Gastroesophageal sphincter (tissue), 3 donors: ENCODE measurements around the gene EXOSC3.

ENCODE experiments used
- EP300 ChIP-seq: sonication (generic); formaldehyde crosslinking; IDR thresholded peaks from one replicate; pipeline ENCODE4 v1.6.1; 2017; ENCODE audit warnings: antibody characterized with exemption, mild to moderate bottlenecking
- POLR2AphosphoS5 ChIP-seq: sonication (generic); formaldehyde crosslinking; IDR thresholded peaks from one replicate; pipeline ENCODE4 v1.6.1; 2017; ENCODE audit warnings: antibody characterized with exemption
- TF ChIP-seq, protein P1 (sequence below), 4 experiments: fragments of 200-600 bp in 2 of 4; fragments of 450-650 bp in 2 of 4; sonication (generic) in 1 of 4; IDR thresholded peaks; one replicate each; pipeline ENCODE4 v1.5.1; 2017 to 2019; ENCODE audit warnings: antibody characterized with exemption in 4 of 4, mild to moderate bottlenecking in 2 of 4, moderate library complexity in 2 of 4

DNA sequence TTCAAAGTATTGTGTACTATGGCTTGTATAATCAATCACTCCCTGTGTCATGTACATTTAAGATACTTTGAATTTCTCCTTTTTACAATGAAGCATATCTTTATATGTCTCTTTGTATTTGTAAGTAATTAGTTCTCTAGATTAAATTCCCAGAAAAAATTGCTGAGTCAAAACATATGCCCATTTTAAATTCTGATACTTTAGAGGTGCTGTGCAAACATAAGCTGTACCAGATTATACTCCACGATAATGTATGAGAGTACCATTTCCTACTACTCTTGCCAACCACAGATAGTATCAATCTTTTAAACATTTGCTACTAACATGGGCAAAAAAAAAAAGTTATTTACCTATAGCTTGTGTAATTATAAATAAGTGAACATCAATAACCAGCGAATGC is 34.0 kb upstream of the EXOSC3 start:
- TF ChIP-seq POLR2AphosphoS5 (no peak), EP300 (no peak)
- TF ChIP-seq, protein P1, sequence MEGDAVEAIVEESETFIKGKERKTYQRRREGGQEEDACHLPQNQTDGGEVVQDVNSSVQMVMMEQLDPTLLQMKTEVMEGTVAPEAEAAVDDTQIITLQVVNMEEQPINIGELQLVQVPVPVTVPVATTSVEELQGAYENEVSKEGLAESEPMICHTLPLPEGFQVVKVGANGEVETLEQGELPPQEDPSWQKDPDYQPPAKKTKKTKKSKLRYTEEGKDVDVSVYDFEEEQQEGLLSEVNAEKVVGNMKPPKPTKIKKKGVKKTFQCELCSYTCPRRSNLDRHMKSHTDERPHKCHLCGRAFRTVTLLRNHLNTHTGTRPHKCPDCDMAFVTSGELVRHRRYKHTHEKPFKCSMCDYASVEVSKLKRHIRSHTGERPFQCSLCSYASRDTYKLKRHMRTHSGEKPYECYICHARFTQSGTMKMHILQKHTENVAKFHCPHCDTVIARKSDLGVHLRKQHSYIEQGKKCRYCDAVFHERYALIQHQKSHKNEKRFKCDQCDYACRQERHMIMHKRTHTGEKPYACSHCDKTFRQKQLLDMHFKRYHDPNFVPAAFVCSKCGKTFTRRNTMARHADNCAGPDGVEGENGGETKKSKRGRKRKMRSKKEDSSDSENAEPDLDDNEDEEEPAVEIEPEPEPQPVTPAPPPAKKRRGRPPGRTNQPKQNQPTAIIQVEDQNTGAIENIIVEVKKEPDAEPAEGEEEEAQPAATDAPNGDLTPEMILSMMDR (IDR thresholded peaks at IDR 0.05) = no peak
